Panc1 (cell line): Measurements from ENCODE around the gene KANSL3. TPM values are rescaled to one million over a fixed set of nuclear protein-coding genes. Genes with fewer than 3 reads are reported as not detected.

ENCODE experiments used
- ATAC-seq: fragments of 200-7000 bp; cut with Tn5 transposase; 2 replicates; pipeline ENCODE4 v1.9.1; 2020; ENCODE audit warnings: mild to moderate bottlenecking, moderate library complexity
- BruUV-seq: library from RNA; stranded (reverse); fragments of 400-500 nt; replicated peaks from 2 replicates; lab custom pipeline; 2021; lab: Mats Ljungman, UMichigan
- CTCF ChIA-PET: fragments of 300-600 bp; sonication (Branson Sonifier 250); formaldehyde crosslinking; loops from one replicate; lab custom pipeline; 2022; ENCODE audit warnings: antibody characterized with exemption; lab: Charles Lee
- POLR2A ChIA-PET: fragments of 300-600 bp; sonication (Branson Sonifier 250); formaldehyde crosslinking; loops from one replicate; lab custom pipeline; 2022; ENCODE audit warnings: antibody characterized with exemption; lab: Charles Lee
- DNase-seq: peaks from one replicate; pipeline ENCODE4 v3.0.0-alpha.2; 2010; ENCODE audit warnings: low read depth, low spot score
- H3K27ac ChIP-seq: 2 replicates; pipeline ENCODE4 v1.5.1; 2011; ENCODE audit warnings: mild to moderate bottlenecking, low read length, inconsistent platforms
- H3K27me3 ChIP-seq: fragments of 200-500 bp; sonication (Bioruptor generic); 2 replicates; pipeline ENCODE4 v1.6.0; 2014; ENCODE audit warnings: low read length, inconsistent platforms; ENCODE audit not compliant: control insufficient read depth, insufficient read depth
- H3K36me3 ChIP-seq: fragments of 200-500 bp; sonication (Bioruptor generic); 2 replicates; pipeline ENCODE4 v1.5.1; 2014; ENCODE audit warnings: inconsistent platforms, mild to moderate bottlenecking, low read length, moderate library complexity; ENCODE audit not compliant: control insufficient read depth, insufficient read depth
- H3K4me1 ChIP-seq: 2 replicates; pipeline ENCODE4 v1.5.1; 2011; ENCODE audit warnings: inconsistent platforms, mild to moderate bottlenecking, low read length, moderate library complexity; ENCODE audit not compliant: control insufficient read depth, insufficient read depth
- H3K4me3 ChIP-seq, 2 experiments: 2 replicates each; pipeline ENCODE4 v1.5.1; 2011 to 2012; ENCODE audit warnings: low read depth in 2 of 2, low read length in 2 of 2, mild to moderate bottlenecking in 2 of 2, inconsistent platforms in 1 of 2, moderate library complexity in 1 of 2
- H3K9me3 ChIP-seq: fragments of 200-500 bp; sonication (Bioruptor generic); 2 replicates; pipeline ENCODE4 v1.5.1; 2014; ENCODE audit warnings: low read depth, mild to moderate bottlenecking, inconsistent platforms, low read length, moderate library complexity; ENCODE audit not compliant: control insufficient read depth, insufficient read depth
- CTCF ChIP-seq: fragments of 450-650 bp; IDR thresholded peaks from 2 replicates; pipeline ENCODE4 v1.5.1; 2017; ENCODE audit warnings: mild to moderate bottlenecking
- POLR2AphosphoS5 ChIP-seq: IDR thresholded peaks from 2 replicates; pipeline ENCODE4 v1.6.1; 2012; ENCODE audit warnings: mild to moderate bottlenecking, low read depth, low read length, moderate library complexity
- REST ChIP-seq, 2 experiments: IDR thresholded peaks; 2 replicates each; pipeline ENCODE4 v1.6.1; 2011 to 2012; ENCODE audit warnings: low read depth in 2 of 2, control low read depth in 1 of 2, low read length in 1 of 2, mild to moderate bottlenecking in 1 of 2, moderate library complexity in 1 of 2; ENCODE audit not compliant: insufficient read depth in 1 of 2
- SIN3A ChIP-seq: IDR thresholded peaks from 2 replicates; pipeline ENCODE4 v1.6.1; 2012; ENCODE audit warnings: low read depth, mild to moderate bottlenecking, low read length, moderate library complexity, borderline replicate concordance; ENCODE audit not compliant: insufficient read depth
- TCF7L2 ChIP-seq: IDR thresholded peaks from 2 replicates; pipeline ENCODE4 v1.6.1; 2011; ENCODE audit warnings: mild to moderate bottlenecking, low read depth, low read length, inconsistent platforms
- in situ Hi-C: cut with HindIII; loops from 2 replicates; pipeline ENCODE4 v1.10.0; 2016; ENCODE audit warnings: low sequenced_read_pairs, low pct_unique_long_range_greater_than_20kb
- intact Hi-C: fragments of 100-400 bp; cut with micrococcal nuclease; formaldehyde crosslinking; loops from one replicate; pipeline ENCODE4 v1.10.0; 2022; ENCODE audit not compliant: unreplicated experiment
- total RNA-seq: library from RNA; stranded (reverse); gene quantifications from one replicate; pipeline ENCODE4 v1.2.1, GENCODE V29; 2021; ENCODE audit not compliant: unreplicated experiment

Gene KANSL3
- total RNA-seq, 1 experiment from 2014 or later, result 50.3 TPM

- Histone ChIP-seq H3K4me3 (no peak overlapping the region), H3K27ac (no peak overlapping the region), H3K9me3 (no peaks in the 10 kb centered on the region), H3K36me3 (peaks cover 26% of the 10 kb centered on the region), H3K4me1 (no peaks in the 10 kb centered on the region), H3K27me3 (no peaks in the 10 kb centered on the region)
- CTCF ChIA-PET, result no interaction called here
- TF ChIP-seq CTCF (no peak), POLR2AphosphoS5 (no peak), SIN3A (no peak), TCF7L2 (no peak), REST (IDR thresholded peaks at IDR 0.05; ENCODE audit: insufficient read depth in 1 of 2, low read depth in 2 of 2, low read length in 1 of 2) (no peak)
- POLR2A ChIA-PET, result no interaction called here
- no TSS peak for BruUV-seq
- ATAC-seq (no peak), DNase-seq (no peak)
- intact Hi-C loops (no loop called here), in situ Hi-C loops (no loop called here)
These were observed 46.6 kb downstream of the KANSL3 start for GRCh38 chr2:96591494-96591893.

DNA sequence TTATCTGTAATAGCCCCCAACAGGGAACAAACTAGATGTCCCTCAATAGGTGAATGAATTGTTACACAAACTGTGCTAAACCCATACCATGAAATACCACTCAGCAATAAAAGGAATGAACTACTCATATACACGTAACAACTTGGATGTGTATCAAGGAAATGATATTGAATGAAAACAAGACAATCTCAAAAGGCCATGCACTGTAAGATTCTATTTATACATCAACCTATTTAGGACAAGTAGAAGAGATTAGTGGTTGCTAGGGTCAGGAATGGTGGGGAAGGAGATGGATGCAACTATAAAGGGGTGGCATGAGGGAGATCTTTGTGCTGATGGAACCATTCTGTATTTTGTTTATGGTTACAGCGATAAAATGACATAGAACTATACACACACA lies 47.1 kb downstream of the KANSL3 start:
- CTCF ChIA-PET, result no interaction called here
- H3K4me1 ChIP-seq, result no peaks in the 10 kb centered on the region
- ATAC-seq (no peak), DNase-seq (no peak)
- no peaks in the 10 kb centered on the region for H3K9me3 ChIP-seq
- H3K36me3 ChIP-seq, result peaks cover 22% of the 10 kb centered on the region
- no peaks in the 10 kb centered on the region for H3K27me3 ChIP-seq
- in situ Hi-C loops, result no loop called here
- H3K27ac ChIP-seq, result no peak overlapping the region
- POLR2A ChIA-PET, result no interaction called here
- no peak for TF ChIP-seq REST (IDR thresholded peaks at IDR 0.05; ENCODE audit: insufficient read depth in 1 of 2, low read depth in 2 of 2, low read length in 1 of 2)
- intact Hi-C loops, result no loop called here
- BruUV-seq, result no TSS peak
- H3K4me3 ChIP-seq, result no peak overlapping the region
